Measurements from ENCODE around the gene TPBGL.

DNA sequence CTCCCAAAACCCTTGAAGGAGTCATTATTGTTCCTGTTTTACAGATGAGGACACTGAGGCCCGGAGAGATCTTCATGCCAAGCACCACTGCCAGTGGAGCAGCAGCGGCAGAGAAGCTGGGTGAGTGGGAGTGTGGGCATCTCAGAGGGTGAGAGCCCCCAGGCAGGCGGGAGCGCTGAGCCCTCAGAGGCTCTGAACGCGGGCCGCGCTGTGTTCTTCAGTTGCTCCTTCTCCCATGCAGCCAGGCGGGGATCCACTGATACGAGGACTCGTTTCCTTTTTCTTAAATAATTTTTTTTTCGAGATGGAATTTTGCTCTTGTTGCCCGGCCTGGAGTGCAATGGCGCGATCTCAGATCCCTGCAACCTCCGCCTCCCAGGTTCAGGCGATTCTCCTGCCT is 47.0 kb downstream of the TPBGL start:
- no peak for TF ChIP-seq POLR2A (IDR thresholded peaks at IDR 0.05)
- TF ChIP-seq, protein P1, sequence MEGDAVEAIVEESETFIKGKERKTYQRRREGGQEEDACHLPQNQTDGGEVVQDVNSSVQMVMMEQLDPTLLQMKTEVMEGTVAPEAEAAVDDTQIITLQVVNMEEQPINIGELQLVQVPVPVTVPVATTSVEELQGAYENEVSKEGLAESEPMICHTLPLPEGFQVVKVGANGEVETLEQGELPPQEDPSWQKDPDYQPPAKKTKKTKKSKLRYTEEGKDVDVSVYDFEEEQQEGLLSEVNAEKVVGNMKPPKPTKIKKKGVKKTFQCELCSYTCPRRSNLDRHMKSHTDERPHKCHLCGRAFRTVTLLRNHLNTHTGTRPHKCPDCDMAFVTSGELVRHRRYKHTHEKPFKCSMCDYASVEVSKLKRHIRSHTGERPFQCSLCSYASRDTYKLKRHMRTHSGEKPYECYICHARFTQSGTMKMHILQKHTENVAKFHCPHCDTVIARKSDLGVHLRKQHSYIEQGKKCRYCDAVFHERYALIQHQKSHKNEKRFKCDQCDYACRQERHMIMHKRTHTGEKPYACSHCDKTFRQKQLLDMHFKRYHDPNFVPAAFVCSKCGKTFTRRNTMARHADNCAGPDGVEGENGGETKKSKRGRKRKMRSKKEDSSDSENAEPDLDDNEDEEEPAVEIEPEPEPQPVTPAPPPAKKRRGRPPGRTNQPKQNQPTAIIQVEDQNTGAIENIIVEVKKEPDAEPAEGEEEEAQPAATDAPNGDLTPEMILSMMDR (IDR thresholded peaks at IDR 0.05): no peak

Data from testis (tissue), 2 donors.